WI38 (cell line): ENCODE results near the gene ZNF462.
"Not testable (repeated sequence)": the region's sequence is repeated elsewhere in the genome, so short reads cannot be mapped to it uniquely, and the experiment has no call there.

Experiments used
- H3K4me3 ChIP-seq: 2 replicates; pipeline ENCODE4 v1.5.1; 2011; ENCODE audit warnings: low read depth, mild to moderate bottlenecking, control low read depth, low read length
- TF ChIP-seq, protein P1 (sequence below): IDR thresholded peaks from 2 replicates; pipeline ENCODE4 v1.5.1; 2012; ENCODE audit warnings: low read depth, mild to moderate bottlenecking, control low read depth, low read length

ZNF462 gene

DNA sequence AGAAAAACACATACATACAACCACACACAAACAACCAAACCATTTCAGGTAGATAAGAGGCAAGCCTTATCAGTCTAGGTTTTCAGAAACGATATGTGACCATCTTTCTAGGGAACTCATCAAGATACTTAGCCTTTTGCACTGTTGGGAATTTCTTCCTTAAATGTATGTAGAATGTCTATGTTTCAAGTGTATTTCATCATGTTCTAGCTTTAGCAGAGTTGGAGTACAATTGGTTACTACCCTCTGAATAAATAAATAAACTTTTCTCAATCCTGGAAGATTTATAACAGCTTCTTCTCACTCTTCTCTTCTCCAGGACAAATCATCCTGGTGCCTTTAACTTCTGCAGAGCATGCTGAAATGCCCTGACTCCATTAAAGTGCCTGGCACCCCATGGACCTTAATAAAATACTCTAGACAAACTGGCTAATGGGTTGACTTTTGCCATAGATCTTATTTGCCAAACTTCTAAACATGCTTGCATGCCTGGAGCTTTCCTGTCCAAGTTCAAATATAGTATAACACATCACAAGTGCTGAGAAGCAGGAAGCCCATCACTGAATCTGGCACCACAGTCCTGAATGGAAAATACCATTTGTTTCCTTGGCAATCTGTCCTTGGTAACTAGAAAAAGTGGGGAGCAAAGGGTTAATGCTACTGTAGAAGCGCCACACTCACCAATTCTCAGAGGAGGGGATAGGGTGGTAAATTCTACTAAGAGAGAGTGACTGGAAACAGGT is 33.1 kb upstream of the ZNF462 start:
- no peak overlapping the region for H3K4me3 ChIP-seq
- TF ChIP-seq, protein P1, sequence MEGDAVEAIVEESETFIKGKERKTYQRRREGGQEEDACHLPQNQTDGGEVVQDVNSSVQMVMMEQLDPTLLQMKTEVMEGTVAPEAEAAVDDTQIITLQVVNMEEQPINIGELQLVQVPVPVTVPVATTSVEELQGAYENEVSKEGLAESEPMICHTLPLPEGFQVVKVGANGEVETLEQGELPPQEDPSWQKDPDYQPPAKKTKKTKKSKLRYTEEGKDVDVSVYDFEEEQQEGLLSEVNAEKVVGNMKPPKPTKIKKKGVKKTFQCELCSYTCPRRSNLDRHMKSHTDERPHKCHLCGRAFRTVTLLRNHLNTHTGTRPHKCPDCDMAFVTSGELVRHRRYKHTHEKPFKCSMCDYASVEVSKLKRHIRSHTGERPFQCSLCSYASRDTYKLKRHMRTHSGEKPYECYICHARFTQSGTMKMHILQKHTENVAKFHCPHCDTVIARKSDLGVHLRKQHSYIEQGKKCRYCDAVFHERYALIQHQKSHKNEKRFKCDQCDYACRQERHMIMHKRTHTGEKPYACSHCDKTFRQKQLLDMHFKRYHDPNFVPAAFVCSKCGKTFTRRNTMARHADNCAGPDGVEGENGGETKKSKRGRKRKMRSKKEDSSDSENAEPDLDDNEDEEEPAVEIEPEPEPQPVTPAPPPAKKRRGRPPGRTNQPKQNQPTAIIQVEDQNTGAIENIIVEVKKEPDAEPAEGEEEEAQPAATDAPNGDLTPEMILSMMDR = no peak

DNA sequence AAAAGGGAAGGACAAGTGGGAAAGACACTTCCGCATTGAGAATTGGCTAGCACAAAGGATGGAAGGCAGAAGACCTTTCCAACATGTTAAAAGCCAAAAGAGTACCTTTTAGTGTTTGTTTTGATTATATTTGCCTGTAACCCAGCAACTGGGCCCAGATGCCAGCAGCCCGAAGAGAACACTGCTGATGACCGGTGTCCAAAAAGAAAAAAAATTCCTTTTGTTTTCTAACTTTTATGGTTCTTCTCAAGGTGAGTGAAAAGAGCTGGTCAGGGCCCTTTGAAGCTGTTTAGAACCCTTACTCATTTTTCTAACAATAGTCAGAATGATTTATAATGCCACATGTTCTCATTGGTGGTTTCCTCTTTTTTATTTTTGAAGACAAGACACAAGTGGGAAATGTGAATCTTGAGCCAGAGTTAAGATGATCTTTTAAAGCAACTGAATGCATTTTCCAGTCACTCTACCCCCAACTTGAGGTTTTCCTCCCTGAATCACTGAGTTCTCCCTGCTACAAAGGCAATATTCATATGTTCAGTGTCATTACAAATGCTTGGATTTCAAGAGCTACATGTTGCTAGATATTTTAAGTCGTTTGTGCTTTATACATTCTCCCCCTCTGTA is 32.3 kb upstream of the ZNF462 start:
- no peak overlapping the region for H3K4me3 ChIP-seq
- TF ChIP-seq, protein P1 = no peak

DNA sequence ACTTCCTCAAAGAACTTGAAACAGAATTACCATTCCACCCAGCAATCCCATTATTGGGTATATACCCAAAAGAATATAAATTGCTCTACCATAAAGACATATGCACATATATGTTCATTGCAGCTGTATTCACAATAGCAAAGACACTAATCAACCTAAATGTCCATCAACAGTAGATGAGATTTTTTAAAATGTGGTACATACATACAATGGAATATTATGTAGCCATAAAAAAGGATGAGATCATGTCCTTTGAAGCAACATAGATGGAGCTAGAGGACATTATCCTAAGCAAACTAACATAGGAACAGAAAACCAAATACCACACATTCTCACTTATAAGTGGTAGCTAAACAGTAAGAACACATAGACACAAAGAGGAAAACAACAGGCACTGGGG is 28.1 kb upstream of the ZNF462 start:
- no peak overlapping the region for H3K4me3 ChIP-seq
- TF ChIP-seq, protein P1 = no peak

DNA sequence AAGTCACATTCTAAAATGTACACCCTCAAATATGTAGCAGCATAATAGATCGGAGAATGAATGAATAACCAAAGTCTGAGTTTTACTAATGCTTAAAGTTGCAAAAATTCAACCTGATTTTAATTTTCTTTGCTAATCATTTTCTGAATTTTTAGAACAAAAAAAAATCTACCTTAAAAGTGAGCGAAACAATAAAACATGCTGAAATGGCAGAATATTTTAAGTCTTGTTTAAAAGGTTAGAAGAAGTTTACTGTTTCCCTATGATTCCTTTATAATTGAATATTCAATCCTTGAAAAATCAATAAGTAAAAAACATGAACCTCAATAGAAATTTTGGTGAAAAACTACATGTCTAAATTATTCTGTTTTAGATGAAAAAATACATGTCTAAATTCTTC is 27.1 kb upstream of the ZNF462 start:
- H3K4me3 ChIP-seq = no peak overlapping the region
- TF ChIP-seq, protein P1 = no peak

DNA sequence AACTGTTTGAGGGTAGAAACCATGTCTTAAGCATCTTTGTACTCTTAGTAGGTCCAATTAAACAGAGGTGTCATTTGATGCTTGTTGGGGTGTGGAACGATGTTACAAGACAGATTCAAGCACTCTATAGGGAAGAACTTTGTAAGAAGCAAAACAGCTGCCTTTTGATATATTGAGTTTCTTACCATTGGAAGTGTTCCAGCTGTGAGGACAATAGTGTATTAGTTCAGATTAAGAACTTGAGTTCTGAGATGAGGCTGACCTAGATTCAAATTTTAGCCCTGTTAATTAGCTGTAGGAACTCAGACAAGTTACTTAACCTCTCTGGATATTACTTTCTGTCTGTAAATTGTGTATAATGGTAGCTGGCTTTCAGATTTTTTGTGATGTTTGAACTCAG is 19.6 kb upstream of the ZNF462 start:
- no peak overlapping the region for H3K4me3 ChIP-seq
- TF ChIP-seq, protein P1 = no peak

DNA sequence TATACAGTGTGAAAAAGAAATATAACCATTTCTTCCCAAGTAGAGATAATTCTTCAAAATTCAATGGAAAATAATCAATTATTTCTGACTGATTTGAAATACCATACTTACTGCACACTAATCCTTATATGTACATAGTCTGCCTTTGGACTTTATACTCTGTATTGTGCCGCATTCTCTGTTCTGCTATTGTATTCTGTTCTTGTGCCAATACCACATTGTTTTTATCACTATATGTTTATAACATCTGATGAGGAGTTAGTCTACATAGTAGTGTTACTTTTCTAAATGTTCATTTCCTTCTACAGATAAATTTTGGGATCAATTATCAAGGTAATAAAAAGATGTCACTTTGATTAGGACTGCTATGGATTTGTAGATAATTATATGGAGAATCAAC is 16.7 kb upstream of the ZNF462 start:
- TF ChIP-seq, protein P1 = no peak
- no peak overlapping the region for H3K4me3 ChIP-seq

DNA sequence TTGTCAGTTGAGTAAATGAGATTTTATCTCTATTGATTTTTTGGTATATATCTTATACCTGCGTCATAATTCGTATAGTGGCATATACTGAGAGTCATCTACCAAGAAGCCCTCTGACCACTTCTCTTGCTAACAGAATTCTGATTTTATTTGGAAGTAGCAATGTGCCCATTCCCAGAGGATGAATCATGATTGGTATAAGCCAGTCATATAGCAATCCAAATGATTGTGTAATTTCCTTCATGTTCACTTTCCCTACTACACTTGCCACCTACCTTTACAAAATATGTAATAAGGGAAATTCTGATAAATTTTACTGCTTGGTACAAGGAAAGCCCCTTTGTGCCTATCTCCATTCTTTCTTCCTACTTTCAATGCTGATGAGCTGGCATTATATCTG is 16.1 kb upstream of the ZNF462 start:
- no peak overlapping the region for H3K4me3 ChIP-seq
- TF ChIP-seq, protein P1 = no peak

DNA sequence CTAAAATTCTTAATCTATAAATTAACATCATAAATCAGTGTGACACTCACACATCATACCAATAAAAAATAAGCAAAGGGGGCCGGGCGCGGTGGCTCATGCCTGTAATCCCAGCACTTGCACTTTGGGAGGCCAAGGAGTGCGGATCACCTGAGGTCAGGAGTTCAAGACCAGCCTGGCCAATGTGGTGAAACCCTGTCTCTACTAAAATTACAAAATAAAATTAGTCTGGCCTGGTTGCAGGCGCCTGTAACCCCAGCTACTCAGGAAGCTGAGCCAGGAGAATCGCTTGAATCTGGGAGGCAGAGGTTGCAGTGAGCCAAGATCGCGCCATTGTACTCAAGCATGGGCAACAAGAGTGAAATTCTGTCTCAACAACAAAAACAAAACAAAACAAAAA is 11.3 kb upstream of the ZNF462 start:
- not testable (repeated sequence) for H3K4me3 ChIP-seq
